ENCODE results near the gene RAB32.
"Not testable (repeated sequence)": the region's sequence is repeated elsewhere in the genome, so short reads cannot be mapped to it uniquely, and the experiment has no call there.

The RAB32 gene

DNA sequence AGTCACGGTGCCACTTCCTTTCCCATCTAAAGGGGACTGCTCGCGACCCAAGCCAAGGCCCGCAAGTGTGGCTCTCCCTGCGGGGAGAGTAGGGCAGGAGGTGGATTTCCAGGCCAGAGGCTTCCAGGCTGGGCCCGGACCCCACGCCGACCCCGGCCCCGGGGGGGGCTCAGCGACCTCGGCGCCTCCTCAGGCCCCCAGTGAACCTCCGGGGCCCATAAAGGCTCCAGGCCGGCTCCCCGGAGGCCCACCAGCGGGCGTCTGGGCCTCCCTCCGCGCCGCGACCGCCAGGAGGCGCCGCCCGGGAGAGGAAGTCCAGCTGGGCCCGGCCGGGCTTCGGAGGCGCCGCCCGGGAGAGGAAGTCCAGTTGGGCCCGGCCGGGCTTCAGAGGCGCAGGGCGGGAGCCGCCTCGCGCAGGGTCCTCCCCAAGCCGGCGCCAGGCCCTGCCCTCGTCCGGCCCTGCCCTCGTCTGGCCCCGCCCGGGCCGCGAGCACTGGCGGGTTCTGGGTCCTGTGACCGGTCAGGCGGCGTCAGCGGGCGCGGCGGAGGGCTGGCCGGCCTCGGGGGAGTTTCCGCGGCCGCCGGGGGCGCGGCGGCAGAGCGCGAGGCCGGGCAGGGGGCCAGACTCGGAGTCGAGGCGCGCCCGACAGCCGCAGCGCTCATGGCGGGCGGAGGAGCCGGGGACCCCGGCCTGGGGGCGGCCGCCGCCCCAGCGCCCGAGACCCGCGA, at the start of gene RAB32:
Gene RAB32 (plus strand): TSS at position 623 of the 729 bp plus-strand sequence. CDS start 39 bp downstream, at position 662.
- DNase-seq = peak; percentile 26 to 84

- DNase-seq = no peak
These were observed 45.3 kb upstream of the RAB32 start for GRCh38 chr6:146498309-146498708.

DNA sequence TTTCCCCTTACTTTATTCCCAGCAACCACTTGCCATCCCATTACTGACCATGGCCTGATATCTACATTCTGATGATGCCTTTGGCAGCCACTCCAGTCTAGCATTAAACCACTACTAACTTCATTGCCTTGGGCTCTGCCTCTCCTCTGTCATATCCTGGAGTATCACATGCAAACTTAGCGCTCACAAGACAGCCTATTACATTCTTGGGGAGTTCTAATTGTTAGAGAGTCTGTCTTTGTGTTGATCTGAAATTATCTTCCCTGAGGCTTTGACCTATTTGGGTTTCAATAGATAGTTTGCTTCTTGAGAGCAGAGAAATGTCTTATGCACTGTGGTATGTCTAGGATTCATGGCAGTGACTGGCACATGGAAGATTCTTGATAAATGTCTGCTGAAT, 40.5 kb upstream of the RAB32 start:
- no peak for DNase-seq

DNA sequence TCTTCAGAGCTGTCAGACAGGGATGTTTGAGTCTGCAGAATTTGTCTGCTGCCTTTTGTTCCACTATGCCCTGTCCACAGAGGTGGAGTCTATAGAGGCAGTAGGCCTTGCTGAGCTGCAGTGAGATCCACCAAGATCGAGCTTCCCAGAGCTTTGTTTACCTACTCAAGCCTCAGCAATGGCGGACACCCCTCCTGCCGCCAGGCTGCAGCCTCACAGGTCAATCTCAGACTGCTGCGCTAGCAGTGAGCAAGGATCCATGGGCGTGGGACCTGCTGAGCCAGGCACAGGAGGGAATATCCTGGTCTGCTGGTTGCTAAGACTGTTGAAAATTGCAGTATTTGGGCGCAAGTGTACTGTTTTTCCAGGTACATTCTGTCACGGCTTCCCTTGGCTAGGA, 28.4 kb upstream of the RAB32 start:
- DNase-seq = no peak

DNA sequence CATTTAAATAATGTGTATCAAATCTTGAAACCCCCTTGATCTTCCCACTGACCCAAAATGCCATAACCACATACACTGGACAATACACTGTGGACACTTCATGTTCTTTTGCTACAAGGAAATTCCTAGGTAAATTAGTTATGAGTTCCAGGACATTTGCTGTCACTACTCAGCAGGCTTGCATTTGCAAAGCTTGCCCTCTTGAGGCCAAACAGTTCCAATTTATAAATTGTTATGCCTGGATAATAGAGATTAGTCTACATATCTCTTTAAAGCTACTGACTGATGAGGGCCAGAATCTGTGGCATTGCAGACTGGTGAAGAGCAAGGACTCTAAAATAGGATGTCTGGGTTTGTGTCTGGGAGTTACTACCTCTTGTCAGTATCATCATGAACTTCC, 17.4 kb upstream of the RAB32 start:
- DNase-seq = no peak

DNA sequence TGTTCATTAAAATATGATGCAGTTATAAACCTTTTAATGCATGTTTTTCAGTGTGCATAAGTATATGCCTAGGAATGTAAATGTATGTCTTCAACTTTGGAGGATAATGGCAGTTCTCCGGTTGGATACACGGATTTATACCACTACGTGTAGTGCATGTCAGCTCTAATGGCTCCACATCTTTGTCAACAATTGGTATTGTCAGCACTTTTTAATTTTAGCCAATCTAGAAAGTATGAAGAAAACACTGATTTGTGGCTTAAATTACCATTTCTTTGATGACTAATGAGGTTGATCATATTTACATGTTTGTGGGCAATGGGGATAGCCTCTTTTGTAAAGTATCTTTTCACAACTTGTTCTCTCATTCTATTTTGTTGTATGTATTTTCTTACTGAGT, 10.9 kb upstream of the RAB32 start:
- no peak for DNase-seq

DNA sequence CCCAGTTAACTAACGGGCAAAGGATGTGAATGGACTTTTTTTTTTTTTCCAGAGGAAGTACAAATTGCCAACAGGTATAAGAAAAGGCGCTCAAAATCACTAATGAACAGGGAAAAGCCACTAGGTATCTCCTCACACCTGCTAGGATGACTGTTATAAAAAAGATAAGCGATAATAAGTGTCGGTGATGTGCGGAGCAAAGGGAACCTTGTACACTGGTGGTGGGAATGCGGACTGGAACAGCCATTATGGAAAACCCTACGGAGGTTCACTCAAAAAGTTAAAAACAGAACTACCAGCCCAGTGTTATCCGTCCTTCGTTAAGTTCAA, 787 bp upstream of the RAB32 start:
- no peak for DNase-seq

DNA sequence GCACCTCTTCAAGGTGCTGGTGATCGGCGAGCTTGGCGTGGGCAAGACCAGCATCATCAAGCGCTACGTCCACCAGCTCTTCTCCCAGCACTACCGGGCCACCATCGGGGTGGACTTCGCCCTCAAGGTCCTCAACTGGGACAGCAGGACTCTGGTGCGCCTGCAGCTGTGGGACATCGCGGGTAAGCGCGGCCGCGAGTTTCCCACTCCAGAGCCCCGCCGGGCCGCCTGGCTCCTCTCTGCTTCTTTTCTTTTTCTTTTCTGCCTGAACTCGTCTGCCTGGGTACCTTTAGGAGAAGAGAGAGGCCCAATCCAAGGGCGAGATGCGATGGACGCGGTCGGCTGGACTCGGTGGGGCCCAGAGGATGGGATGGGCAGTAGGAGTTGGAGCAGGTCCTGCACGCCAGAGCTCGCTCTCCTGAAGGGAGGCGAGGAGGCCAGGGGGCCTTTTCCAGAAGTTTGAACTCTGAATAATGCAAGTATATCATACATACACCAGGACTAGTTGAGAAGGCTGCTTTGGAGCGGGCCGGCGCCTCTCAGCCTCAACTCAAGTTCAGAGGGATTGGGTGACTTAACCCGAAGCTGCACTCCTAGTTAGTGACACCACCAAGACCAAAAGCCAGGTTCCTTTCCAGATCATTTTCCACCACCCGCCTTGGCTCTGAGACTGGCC, 445 bp downstream of the RAB32 start:
- no peak for DNase-seq

- no peak for DNase-seq
These were observed 1.1 kb downstream of the RAB32 start for GRCh38 chr6:146544616-146545182.

DNA sequence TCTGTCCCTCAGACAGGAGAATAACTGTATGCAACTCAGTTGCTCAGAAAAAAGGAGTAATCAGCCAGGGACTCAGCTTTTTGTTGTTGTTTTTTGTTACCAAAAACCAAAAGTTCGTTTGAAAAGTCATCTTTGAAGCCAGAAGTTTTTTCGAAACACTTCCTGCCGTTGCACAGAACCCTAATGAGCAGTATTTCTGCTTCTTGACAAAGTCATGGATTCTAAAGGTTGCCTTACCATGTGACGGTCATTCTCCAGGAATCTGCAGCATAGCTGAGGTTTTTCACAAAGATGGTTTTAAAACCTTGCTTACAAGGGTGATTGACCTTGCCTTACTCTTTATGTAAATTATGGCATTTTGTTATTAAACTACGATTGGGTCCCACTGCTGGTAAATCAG, 1.9 kb downstream of the RAB32 start:
- DNase-seq = no peak

- no peak for DNase-seq
These were observed 2.9 kb downstream of the RAB32 start for GRCh38 chr6:146546443-146547043.

- no peak for DNase-seq
These were observed 4.3 kb downstream of the RAB32 start for GRCh38 chr6:146547889-146548288.

DNA sequence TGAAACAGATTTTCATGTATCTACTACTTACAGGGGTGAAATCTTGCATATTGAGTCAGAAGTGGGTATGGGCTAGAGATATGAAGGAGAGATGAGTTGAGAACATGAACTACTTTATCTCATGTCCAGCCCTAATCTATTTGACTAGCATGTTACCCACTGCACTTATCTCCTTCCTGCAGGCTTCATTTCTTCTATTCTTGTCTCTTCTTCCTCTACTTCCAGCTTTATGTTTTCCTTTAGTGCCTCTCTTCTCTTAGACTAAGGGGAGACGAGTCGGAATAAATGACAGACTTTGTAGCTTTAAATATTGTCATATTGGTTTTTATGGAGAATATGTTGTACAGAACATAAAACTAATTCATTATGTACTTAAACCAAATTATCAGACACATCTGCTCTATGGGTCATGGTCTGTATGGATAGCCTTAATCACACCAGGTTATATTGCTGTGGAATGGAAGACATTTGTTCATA, 5.3 kb downstream of the RAB32 start:
- no peak for DNase-seq

DNA sequence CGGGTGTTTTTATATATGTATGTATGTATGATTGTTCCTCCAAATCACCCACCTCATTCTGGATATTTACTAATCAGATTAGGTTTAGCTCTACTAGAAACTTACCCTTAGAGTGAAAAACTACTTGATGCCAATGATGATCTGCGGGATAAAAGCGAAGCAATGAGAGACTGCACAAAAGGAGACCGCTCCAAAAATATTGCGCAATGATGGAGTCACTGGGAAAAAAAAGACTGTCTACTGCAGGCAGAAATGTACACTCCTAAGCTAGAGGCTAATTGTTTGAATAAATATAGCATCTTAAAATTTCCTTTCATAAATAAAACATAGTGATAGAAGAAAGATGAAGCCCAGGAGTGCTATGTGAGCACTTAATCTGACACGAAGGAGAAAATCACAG, 7.3 kb downstream of the RAB32 start:
- DNase-seq = no peak

DNA sequence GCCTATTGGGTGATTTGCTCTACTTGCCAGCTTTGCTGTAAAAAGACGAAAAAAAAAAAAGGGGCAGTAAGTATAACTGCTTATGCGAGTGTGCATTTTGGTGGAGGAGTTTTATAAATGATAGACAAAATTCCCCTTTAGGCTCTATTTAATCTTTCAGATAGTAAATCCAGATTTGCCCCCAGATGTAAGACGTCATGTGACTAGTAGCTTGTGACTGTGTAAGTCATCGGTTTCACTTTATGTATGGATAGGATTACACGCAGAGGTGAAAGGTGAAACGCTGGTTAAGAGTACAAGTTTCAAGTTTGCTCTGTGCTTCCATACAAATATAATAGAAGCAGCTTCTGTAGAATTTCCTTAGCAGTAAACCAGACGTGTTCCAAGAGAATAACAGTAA, 7.9 kb downstream of the RAB32 start:
- no peak for DNase-seq

GRCh38 chr6:146553377-146554135, 9.9 kb downstream of the RAB32 start:
- DNase-seq = no peak

DNA sequence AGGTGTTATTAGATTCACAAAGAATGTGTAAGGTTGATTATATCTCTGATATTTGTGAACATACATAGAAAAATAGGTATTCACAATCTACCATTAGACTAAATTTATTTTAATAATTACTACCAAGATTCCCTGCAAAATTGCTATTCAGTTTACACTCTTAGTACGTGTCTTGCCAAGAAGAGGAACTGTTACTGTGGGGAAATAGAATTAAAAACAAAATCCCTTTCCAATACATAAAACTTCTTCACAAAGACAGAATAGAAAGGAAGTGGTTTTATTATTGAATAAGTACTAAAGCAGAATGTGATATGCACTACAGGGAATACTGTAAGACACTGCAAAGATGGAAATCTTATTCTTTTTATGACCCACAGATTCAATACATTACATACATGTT, 17.0 kb downstream of the RAB32 start:
- no peak for DNase-seq

DNA sequence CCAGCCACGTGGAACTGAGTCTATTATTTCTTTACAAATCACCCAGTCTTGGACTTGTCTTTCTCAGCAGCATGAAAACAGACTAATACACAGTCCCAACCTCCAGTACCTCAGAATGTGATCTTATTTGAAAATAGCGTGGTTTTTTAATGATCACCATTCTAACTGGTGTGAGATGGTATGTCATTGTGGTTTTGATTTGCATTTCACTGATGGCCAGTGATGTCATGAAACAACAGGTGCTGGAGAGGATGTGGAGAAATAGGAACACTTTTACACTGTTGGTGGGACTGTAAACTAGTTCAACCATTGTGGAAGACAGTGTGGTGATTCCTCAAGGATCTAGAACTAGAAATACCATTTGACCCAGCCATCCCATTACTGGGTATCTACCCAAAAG, 23.0 kb downstream of the RAB32 start:
- DNase-seq = not testable (repeated sequence)

GRCh38 chr6:146568619-146569018, 25.0 kb downstream of the RAB32 start:
- not testable (repeated sequence) for DNase-seq

DNA sequence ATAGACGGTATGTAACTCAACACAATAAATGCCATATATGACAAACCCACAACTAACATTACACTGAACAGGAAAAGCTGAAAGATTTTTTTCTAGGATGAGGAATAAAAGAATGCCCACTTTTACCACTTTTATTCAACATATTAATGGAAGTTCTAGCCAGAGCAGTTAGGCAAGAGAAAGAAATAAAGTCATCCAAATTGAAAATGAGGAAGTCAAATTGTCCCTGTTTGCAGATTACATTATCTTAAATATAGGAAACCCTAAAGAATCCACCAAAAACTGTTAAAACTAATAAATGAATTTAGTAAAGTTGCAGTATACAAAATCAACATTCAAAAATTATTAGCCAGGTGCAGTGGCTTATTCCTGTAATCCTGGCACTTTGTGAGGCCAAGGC, 30.6 kb downstream of the RAB32 start:
- no peak for DNase-seq

DNA sequence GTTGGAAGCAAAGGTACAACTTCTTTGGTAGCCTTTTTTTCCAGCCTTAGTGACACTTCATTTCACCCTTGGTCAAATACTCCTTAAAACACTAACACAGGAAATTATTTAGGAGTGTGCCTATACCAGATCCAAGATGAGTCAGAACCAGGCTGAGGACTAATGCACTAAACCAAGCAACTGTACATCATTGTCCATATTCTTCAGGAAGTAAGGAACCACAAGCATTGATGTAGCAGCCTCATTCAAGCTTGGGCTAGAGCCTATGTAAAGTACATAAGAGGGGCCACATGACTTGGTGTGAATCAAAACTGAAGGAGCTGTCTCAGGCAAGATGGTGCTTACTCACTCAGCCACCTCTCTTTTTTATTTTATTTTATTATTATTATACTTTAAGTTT, 34.4 kb downstream of the RAB32 start:
- no peak for DNase-seq

GRCh38 chr6:146581968-146582367, 38.3 kb downstream of the RAB32 start:
- no peak for DNase-seq

- DNase-seq = peak in 1 of 2 donors; percentile 19
These were observed 39.2 kb downstream of the RAB32 start for GRCh38 chr6:146582857-146583256.

Measured in CD4-positive, alpha-beta T cell treated with Interleukin-1 beta for 1 hour (primary cell).